ENCODE measurements around the gene ATP5F1A. TPM values are rescaled to one million over a fixed set of nuclear protein-coding genes. Genes with fewer than 3 reads are reported as not detected.

ATP5F1A gene
- polyA plus RNA-seq, 1 donor (not counting 4 experiments of a cell fraction or from before 2014, with no cell fraction given) = 512 TPM

DNA sequence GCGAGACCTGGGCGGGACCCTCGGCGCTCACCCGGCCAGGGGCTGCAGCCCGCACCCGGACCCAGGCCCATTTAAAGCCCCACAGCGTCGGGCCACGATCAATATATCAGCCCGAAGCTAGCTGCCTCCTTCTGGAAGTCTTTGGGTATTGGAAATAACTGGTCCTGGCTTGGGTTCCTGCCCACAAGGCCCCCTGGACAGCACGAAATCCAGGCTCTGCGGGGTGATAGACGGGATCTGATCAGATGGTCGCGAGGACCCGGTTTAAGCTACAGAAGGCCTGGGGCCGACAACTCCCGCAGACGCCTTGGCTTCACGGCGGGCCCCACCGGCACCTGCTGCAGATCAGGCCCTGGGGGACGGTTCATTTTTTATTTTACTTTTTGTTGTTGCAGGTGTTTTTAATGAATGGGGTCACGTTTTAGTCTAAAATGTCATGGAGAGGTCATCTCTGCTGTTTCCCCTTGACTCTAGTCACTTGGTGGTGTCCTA, 25.7 kb downstream of the ATP5F1A start:
- peaks cover 1 to 3% of the 10 kb centered on the region in 2 experiments for H3K36me3 ChIP-seq (ENCODE audit: control insufficient read depth in 2 of 2, extremely low read depth in 1 of 2, insufficient read depth in 2 of 2, low read length in 2 of 2)
- H3K9me3 ChIP-seq (ENCODE audit: control insufficient read depth, low read depth, low read length) = no peaks in the 10 kb centered on the region
- peak overlapping the region; percentile 88 for H3K9ac ChIP-seq (ENCODE audit: control insufficient read depth, extremely low read depth, insufficient read depth, low read length)
- H3K79me2 ChIP-seq (ENCODE audit: control insufficient read depth, insufficient read depth, low read length) = peaks cover 33% of the 10 kb centered on the region
- peak overlapping the region; percentile 73 to 91 (median 89) for H3K4me3 ChIP-seq (ENCODE audit: control insufficient read depth in 2 of 3, extremely low read depth in 1 of 3, insufficient read depth in 2 of 3, low read depth in 1 of 3, low read length in 3 of 3)
- FAIRE-seq (no peak), DNase-seq (ENCODE audit: low read depth, low spot score) (no peak)
- H3K9me1 ChIP-seq (ENCODE audit: control insufficient read depth, extremely low read depth, insufficient read depth, low read length) = no peaks in the 10 kb centered on the region
- H3K27me3 ChIP-seq (ENCODE audit: control insufficient read depth, extremely low read depth, insufficient read depth, low read length) = no peaks in the 10 kb centered on the region
- TF ChIP-seq EZH2 (IDR thresholded peaks at IDR 0.05; ENCODE audit: low read length) = no peak
- TF ChIP-seq, protein P1, sequence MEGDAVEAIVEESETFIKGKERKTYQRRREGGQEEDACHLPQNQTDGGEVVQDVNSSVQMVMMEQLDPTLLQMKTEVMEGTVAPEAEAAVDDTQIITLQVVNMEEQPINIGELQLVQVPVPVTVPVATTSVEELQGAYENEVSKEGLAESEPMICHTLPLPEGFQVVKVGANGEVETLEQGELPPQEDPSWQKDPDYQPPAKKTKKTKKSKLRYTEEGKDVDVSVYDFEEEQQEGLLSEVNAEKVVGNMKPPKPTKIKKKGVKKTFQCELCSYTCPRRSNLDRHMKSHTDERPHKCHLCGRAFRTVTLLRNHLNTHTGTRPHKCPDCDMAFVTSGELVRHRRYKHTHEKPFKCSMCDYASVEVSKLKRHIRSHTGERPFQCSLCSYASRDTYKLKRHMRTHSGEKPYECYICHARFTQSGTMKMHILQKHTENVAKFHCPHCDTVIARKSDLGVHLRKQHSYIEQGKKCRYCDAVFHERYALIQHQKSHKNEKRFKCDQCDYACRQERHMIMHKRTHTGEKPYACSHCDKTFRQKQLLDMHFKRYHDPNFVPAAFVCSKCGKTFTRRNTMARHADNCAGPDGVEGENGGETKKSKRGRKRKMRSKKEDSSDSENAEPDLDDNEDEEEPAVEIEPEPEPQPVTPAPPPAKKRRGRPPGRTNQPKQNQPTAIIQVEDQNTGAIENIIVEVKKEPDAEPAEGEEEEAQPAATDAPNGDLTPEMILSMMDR (optimal IDR thresholded peaks at IDR 0.05 in 1 of 3, IDR thresholded peaks at IDR 0.05 in 1 of 3, conservative IDR thresholded peaks at IDR 0.05 in 1 of 3; ENCODE audit: extremely low read depth in 1 of 3, insufficient read depth in 2 of 3, low read length in 3 of 3) = peak in 1 of 3 experiments; percentile 3
- H2AFZ ChIP-seq (ENCODE audit: control insufficient read depth, low read length) = peak overlapping the region; percentile 51
- dilution Hi-C loops (cut with MboI; ENCODE audit: extremely low pct_ligation_motif_present, low sequenced_read_pairs) = no loop called here
- no peak overlapping the region for H3K27ac ChIP-seq (ENCODE audit: control insufficient read depth, insufficient read depth, low read length)
- peaks cover 32% of the 10 kb centered on the region for H3K4me1 ChIP-seq (ENCODE audit: control insufficient read depth, extremely low read depth, insufficient read depth, low read length)
- peak overlapping the region; percentile 94 for H3K4me2 ChIP-seq (ENCODE audit: control insufficient read depth, extremely low read depth, insufficient read depth, low read depth, low read length)
- no peaks in the 10 kb centered on the region for H4K20me1 ChIP-seq (ENCODE audit: control insufficient read depth, extremely low read depth, insufficient read depth, low read length)

DNA sequence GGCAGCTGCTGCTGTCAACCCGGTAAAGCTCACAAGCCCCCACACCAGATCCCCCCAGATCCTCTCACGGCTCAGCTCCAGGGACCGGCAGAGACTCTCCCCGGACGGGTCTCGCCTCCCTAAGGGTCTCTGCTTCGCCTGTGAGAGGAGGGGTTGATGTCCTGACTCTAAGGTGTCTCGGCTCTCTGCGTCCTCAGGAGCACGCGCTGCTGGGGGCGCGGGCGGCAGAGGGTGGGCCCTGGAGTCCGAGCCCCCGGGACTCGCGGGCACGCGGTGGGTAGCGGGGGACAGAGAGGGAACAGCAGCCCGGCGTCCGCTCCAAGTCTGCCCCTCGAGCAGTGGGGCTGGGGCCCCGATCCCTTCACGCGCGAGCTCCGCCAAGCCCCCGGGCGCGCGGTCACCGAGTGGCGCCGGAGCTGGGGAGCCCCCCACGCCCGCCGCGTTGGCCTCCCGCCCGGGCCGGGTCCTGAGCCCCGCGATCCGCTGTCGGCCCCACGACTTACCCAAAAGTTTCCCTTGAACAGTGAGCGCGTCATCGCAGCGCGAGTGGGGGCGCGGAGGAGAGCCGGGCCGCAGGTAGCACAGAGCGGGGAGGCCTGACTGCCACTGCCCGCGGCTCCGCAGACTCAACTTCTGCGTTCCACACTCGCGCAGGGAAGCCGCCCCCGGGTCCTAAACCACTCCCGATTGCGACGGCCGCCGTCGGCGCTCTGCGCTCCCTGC, 26.3 kb downstream of the ATP5F1A start, which contains the start of gene PSTPIP2:
PSTPIP2 (minus strand) TSS at position 608 of the 723 bp plus-strand sequence; CDS start at position 536, 72 bp downstream.
- dilution Hi-C loops (cut with MboI; ENCODE audit: extremely low pct_ligation_motif_present, low sequenced_read_pairs) = no loop called here
- DNase-seq (ENCODE audit: low read depth, low spot score) = no peak
- peak within 1 kb of the TSS; percentile 75 for H3K27ac ChIP-seq (ENCODE audit: control insufficient read depth, insufficient read depth, low read length)

More for the DNA sequence above, 26.3 kb downstream of the ATP5F1A start, which contains the start of gene PSTPIP2:
- H3K36me3 ChIP-seq (ENCODE audit: control insufficient read depth in 2 of 2, extremely low read depth in 1 of 2, insufficient read depth in 2 of 2, low read length in 2 of 2) = no peaks in the 10 kb centered on the region
- TF ChIP-seq, protein P1 (optimal IDR thresholded peaks at IDR 0.05 in 1 of 3, IDR thresholded peaks at IDR 0.05 in 1 of 3, conservative IDR thresholded peaks at IDR 0.05 in 1 of 3; ENCODE audit: extremely low read depth in 1 of 3, insufficient read depth in 2 of 3, low read length in 3 of 3) = no peak
- no peak for TF ChIP-seq EZH2 (IDR thresholded peaks at IDR 0.05; ENCODE audit: low read length)
- H3K9me3 ChIP-seq (ENCODE audit: control insufficient read depth, low read depth, low read length) = no peaks in the 10 kb centered on the region
- FAIRE-seq = no peak
- H3K27me3 ChIP-seq (ENCODE audit: control insufficient read depth, extremely low read depth, insufficient read depth, low read length) = no peaks in the 10 kb centered on the region
- no peaks in the 10 kb centered on the region for H4K20me1 ChIP-seq (ENCODE audit: control insufficient read depth, extremely low read depth, insufficient read depth, low read length)
- H3K4me3 ChIP-seq (ENCODE audit: control insufficient read depth in 2 of 3, extremely low read depth in 1 of 3, insufficient read depth in 2 of 3, low read depth in 1 of 3, low read length in 3 of 3) = peak within 1 kb of the TSS; percentile 73 to 91 (median 89)
- H3K4me1 ChIP-seq (ENCODE audit: control insufficient read depth, extremely low read depth, insufficient read depth, low read length) = peaks cover 32% of the 10 kb centered on the region
- H3K79me2 ChIP-seq (ENCODE audit: control insufficient read depth, insufficient read depth, low read length) = peaks cover 37% of the 10 kb centered on the region
- peak within 1 kb of the TSS; percentile 88 for H3K9ac ChIP-seq (ENCODE audit: control insufficient read depth, extremely low read depth, insufficient read depth, low read length)
- peak within 1 kb of the TSS; percentile 80 for H2AFZ ChIP-seq (ENCODE audit: control insufficient read depth, low read length)
- no peaks in the 10 kb centered on the region for H3K9me1 ChIP-seq (ENCODE audit: control insufficient read depth, extremely low read depth, insufficient read depth, low read length)
- H3K4me2 ChIP-seq (ENCODE audit: control insufficient read depth, extremely low read depth, insufficient read depth, low read depth, low read length) = peak within 1 kb of the TSS; percentile 94
